Activated CD4-positive, CD25-positive, alpha-beta regulatory T cell (primary cell): ENCODE measurements around the gene ZNF212.
"Not testable (repeated sequence)": the region's sequence is repeated elsewhere in the genome, so short reads cannot be mapped to it uniquely, and the experiment has no call there.

Experiments used
- DNase-seq, 4 experiments: peaks; one replicate each; lab custom pipeline; 2025; lab: John Stamatoyannopoulos, UW

Gene ZNF212

GRCh38 chr7:149218469-149219420 is 20.7 kb upstream of the ZNF212 start:
- no peak for DNase-seq

- DNase-seq: no peak
Measured at GRCh38 chr7:149220534-149220933, 18.9 kb upstream of the ZNF212 start.

- no peak for DNase-seq
Measured at GRCh38 chr7:149223176-149223575, 16.3 kb upstream of the ZNF212 start.

GRCh38 chr7:149223761-149224160 is 15.7 kb upstream of the ZNF212 start:
- no peak for DNase-seq

GRCh38 chr7:149224352-149224751 is 15.1 kb upstream of the ZNF212 start:
- no peak for DNase-seq

GRCh38 chr7:149225106-149225505 is 14.3 kb upstream of the ZNF212 start:
- no peak for DNase-seq

GRCh38 chr7:149225656-149226055 is 13.8 kb upstream of the ZNF212 start:
- DNase-seq: no peak

GRCh38 chr7:149226366-149226765 is 13.1 kb upstream of the ZNF212 start:
- DNase-seq: not testable (repeated sequence)

- no peak for DNase-seq
Measured at GRCh38 chr7:149226840-149227494, 12.5 kb upstream of the ZNF212 start.

GRCh38 chr7:149228831-149229471 is 10.5 kb upstream of the ZNF212 start:
- DNase-seq: no peak

GRCh38 chr7:149229526-149229925 is 9.9 kb upstream of the ZNF212 start:
- no peak for DNase-seq

- no peak for DNase-seq
Measured at GRCh38 chr7:149232362-149232761, 7.1 kb upstream of the ZNF212 start.

- not testable (repeated sequence) for DNase-seq
Measured at GRCh38 chr7:149233655-149234204, 5.7 kb upstream of the ZNF212 start.

GRCh38 chr7:149237502-149237901 is 1.9 kb upstream of the ZNF212 start:
- no peak for DNase-seq

- DNase-seq: no peak
Measured at GRCh38 chr7:149238051-149238450, 1.4 kb upstream of the ZNF212 start.

- no peak for DNase-seq
Measured at GRCh38 chr7:149240637-149241036, 1.2 kb downstream of the ZNF212 start.

GRCh38 chr7:149241696-149242095 is 2.2 kb downstream of the ZNF212 start:
- no peak for DNase-seq

GRCh38 chr7:149245244-149245643 is 5.8 kb downstream of the ZNF212 start:
- no peak for DNase-seq

- DNase-seq: no peak
Measured at GRCh38 chr7:149245744-149246143, 6.3 kb downstream of the ZNF212 start.

GRCh38 chr7:149248777-149249176 is 9.3 kb downstream of the ZNF212 start:
- no peak for DNase-seq

GRCh38 chr7:149250151-149250550 is 10.7 kb downstream of the ZNF212 start:
- not testable (repeated sequence) for DNase-seq

GRCh38 chr7:149251518-149251917 is 12.1 kb downstream of the ZNF212 start:
- DNase-seq: not testable (repeated sequence)
